Thyroid gland (tissue), 4 donors: ENCODE measurements around the gene SDCCAG8. TPM values are rescaled to one million over a fixed set of nuclear protein-coding genes. Genes with fewer than 3 reads are reported as not detected.

Experiments used
- DNase-seq, 2 donors: peaks; one replicate each; pipeline ENCODE4 v3.0.0-alpha.2; 2019
- H3K27ac ChIP-seq, 3 donors: fragments of 200-600 bp; sonication (generic); 1 replicate in 2 of 3; 2 replicates in 1 of 3; pipeline ENCODE4 v1.5.1; 2016 to 2019; ENCODE audit warnings: mild to moderate bottlenecking in 1 of 3, moderate library complexity in 1 of 3
- H3K27me3 ChIP-seq: fragments of 200-600 bp; sonication (generic); one replicate; pipeline ENCODE4 v1.5.1; 2019
- H3K36me3 ChIP-seq, 2 donors: fragments of 200-600 bp; sonication (generic); one replicate each; pipeline ENCODE4 v1.5.1; 2016 to 2019
- H3K4me1 ChIP-seq, 2 donors: fragments of 200-600 bp; sonication (generic); one replicate each; pipeline ENCODE4 v1.5.1; 2017 to 2019
- H3K4me3 ChIP-seq, 3 donors: fragments of 200-600 bp; sonication (generic); replicated peaks in 1 of 3; 1 replicate in 2 of 3; 2 replicates in 1 of 3; pipeline ENCODE4 v1.5.1; 2016; ENCODE audit warnings: mild to moderate bottlenecking in 1 of 3
- H3K9me3 ChIP-seq: fragments of 200-600 bp; sonication (generic); one replicate; pipeline ENCODE4 v1.5.1; 2017
- POLR2A ChIP-seq, 2 donors: fragments of 450-650 bp; IDR thresholded peaks; one replicate each; pipeline ENCODE4 v1.6.1; 2017; ENCODE audit warnings: antibody characterized with exemption in 2 of 2, mild to moderate bottlenecking in 2 of 2, moderate library complexity in 1 of 2
- WGBS, 2 donors: methylation state at CpG; one replicate each; pipeline ENCODE4 v1.1.5; 2017; 5-methylcytosine and 5-hydroxymethylcytosine counted together
- intact Hi-C: fragments of 100-400 bp; cut with DNase I; formaldehyde crosslinking; loops from one replicate; pipeline ENCODE4 v1.15.1; 2023
- total RNA-seq, 4 donors: library from RNA; depleted of rRNA; stranded (reverse); fragments of >200 nt; gene quantifications; one replicate each; pipeline ENCODE4 v1.2.3, GENCODE V29; 2016
- TF ChIP-seq, protein P1 (sequence below), 6 experiments: fragments of 200-600 bp in 3 of 6; fragments of 450-650 bp in 3 of 6; sonication (generic) in 3 of 6; IDR thresholded peaks; one replicate each; pipeline ENCODE4 v1.5.1; 2016 to 2019; ENCODE audit warnings: antibody characterized with exemption in 6 of 6, mild to moderate bottlenecking in 2 of 6, inconsistent platforms in 1 of 6, moderate library complexity in 1 of 6

The SDCCAG8 gene
- total RNA-seq, 4 donors from 2014 or later: 105 to 193 (median 115) TPM

DNA sequence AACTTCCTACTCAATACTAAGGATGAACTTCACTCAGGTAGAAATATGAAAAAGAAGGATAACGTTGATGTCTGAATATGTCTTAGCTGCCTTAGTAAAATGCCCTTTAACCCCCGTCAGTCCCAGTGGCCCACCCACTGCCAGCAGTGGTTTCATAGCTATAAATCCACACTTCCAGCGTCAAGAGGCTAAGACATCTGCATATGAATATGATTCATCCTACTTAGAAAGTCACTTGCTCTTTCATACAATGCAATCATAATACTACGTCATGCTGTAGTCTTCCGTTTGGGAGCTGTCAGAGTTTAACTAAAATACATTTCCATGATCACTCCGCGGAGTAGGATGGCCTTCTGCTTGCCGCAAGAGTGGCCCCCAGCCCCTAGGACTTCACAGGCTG is 247.3 kb downstream of the SDCCAG8 start:
- no peaks in the 10 kb centered on the region for H3K36me3 ChIP-seq
- intact Hi-C loops: no loop called here
- no peak overlapping the region for H3K27ac ChIP-seq
- H3K4me1 ChIP-seq: no peaks in the 10 kb centered on the region
- no peak for DNase-seq
- no peak for TF ChIP-seq POLR2A (IDR thresholded peaks at IDR 0.05)
- TF ChIP-seq, protein P1, sequence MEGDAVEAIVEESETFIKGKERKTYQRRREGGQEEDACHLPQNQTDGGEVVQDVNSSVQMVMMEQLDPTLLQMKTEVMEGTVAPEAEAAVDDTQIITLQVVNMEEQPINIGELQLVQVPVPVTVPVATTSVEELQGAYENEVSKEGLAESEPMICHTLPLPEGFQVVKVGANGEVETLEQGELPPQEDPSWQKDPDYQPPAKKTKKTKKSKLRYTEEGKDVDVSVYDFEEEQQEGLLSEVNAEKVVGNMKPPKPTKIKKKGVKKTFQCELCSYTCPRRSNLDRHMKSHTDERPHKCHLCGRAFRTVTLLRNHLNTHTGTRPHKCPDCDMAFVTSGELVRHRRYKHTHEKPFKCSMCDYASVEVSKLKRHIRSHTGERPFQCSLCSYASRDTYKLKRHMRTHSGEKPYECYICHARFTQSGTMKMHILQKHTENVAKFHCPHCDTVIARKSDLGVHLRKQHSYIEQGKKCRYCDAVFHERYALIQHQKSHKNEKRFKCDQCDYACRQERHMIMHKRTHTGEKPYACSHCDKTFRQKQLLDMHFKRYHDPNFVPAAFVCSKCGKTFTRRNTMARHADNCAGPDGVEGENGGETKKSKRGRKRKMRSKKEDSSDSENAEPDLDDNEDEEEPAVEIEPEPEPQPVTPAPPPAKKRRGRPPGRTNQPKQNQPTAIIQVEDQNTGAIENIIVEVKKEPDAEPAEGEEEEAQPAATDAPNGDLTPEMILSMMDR (IDR thresholded peaks at IDR 0.05): no peak
- no peaks in the 10 kb centered on the region for H3K9me3 ChIP-seq
- WGBS, 2 donors: 93 to 95% methylated on average over 8 of the region's 8 CpGs
- no peaks in the 10 kb centered on the region for H3K27me3 ChIP-seq
- no peak overlapping the region for H3K4me3 ChIP-seq

DNA sequence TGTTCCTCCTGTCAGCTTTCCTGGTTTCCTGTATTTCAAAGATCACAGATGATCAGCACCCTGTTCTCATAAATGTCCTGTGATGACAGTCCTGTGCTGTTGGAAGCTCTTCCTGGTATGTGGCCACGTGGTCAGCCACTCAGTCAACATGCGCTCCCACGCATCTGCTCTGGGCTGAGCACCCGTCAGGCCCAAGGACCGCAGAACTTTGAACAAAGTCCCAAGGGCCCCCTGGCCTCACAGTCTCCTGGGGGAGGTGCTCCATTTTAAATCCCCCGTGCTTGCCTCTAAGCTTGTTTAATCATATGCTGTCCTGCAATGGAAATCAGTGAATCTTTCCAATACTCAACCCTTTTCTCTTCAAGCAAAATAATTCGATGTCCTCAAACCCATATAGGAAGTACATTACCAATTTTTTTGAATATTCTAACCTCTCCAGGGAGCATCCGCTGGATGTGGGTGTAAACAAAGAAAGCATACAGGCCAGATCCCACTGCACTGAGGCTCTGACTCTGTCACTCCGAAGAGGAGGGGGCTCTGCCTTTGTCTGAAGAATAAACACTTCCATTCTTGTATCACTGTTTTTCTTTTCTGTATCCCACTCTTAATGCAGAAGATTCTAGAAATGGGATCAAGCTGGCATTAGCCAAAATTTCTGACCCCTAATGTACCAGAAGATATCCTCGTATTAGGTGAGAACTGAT is 250.3 kb downstream of the SDCCAG8 start:
- Histone ChIP-seq H3K4me3 (no peak overlapping the region), H3K4me1 (no peaks in the 10 kb centered on the region), H3K27me3 (no peaks in the 10 kb centered on the region), H3K27ac (no peak overlapping the region), H3K9me3 (no peaks in the 10 kb centered on the region), H3K36me3 (no peaks in the 10 kb centered on the region)
- TF ChIP-seq POLR2A (IDR thresholded peaks at IDR 0.05): no peak
- TF ChIP-seq, protein P1 (IDR thresholded peaks at IDR 0.05): no peak
- intact Hi-C loops: no loop called here
- DNase-seq: no peak
- WGBS, 2 donors: 76 to 86% methylated on average over 10 of the region's 10 CpGs

DNA sequence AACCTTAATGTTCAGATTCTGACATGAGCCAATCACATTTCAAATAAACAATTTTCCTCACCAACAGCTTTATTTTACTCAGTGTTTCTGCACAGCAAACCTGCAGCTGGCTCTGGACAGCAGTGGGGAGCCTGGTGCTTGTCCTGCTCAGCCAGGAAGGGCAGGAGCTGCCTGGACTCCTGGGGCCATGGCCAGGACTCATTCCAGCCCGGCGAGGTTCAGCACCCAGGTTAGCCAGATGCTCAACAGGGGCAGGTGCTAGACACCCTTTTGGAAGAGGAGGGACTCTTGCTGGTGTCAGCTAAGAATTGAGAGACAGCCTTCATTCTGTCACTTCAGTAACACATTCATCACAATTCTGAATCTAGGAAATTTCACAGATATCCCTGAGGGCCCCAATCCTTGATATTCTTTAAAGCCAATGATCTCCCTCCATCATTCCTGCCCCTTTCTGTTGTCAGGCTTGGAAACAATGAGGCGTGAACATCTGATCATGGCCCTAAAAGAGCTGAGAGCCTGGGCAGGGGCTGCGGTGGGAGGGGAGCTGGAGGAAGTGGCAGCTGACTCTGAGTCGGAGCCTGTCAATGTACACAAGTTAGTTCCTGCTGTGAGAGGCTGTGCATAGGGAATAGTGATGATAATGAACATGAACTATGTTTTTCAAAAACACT is 251.3 kb downstream of the SDCCAG8 start:
- Histone ChIP-seq H3K4me3 (no peak overlapping the region), H3K9me3 (no peaks in the 10 kb centered on the region), H3K4me1 (no peaks in the 10 kb centered on the region), H3K36me3 (no peaks in the 10 kb centered on the region), H3K27ac (no peak overlapping the region), H3K27me3 (no peaks in the 10 kb centered on the region)
- no peak for DNase-seq
- intact Hi-C loops: no loop called here
- 78 to 89% methylated on average over 5 of the region's 5 CpGs for WGBS, 2 donors
- TF ChIP-seq POLR2A (IDR thresholded peaks at IDR 0.05): no peak
- TF ChIP-seq, protein P1 (IDR thresholded peaks at IDR 0.05): no peak

DNA sequence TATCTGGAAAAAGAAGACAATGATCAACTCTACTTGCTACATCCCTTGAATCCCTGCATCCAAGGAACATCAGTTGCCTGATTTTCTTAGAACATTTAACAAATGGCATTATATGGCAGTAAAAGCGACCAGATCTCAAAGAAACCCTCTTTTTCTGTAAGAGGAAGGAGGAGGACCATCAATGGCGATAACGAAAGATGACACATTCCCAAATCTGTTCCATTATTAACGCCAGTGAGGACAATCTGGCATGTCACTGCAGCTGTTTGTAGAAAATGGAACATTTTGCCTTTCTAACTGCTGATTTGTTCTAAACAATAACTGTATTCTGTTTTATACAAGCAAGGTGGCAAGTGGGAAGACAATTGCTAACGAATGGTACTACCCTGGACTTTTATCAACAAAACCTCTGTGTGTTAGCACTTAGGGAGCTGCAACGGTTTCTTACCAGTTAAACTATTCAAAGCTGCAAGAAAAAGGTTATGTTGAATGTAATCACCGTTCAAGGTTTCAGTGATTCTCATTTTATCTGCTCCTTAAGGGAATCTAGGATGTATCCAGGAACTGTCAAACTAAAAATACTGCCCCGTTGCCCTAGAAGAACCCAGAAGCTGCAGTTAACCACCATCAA is 251.9 kb downstream of the SDCCAG8 start:
- TF ChIP-seq POLR2A (IDR thresholded peaks at IDR 0.05): no peak
- TF ChIP-seq, protein P1 (IDR thresholded peaks at IDR 0.05): no peak
- 92 to 95% methylated on average over 8 of the region's 8 CpGs for WGBS, 2 donors
- no peaks in the 10 kb centered on the region for H3K9me3 ChIP-seq
- intact Hi-C loops: no loop called here
- DNase-seq: no peak
- no peaks in the 10 kb centered on the region for H3K4me1 ChIP-seq
- no peak overlapping the region for H3K4me3 ChIP-seq
- no peaks in the 10 kb centered on the region for H3K27me3 ChIP-seq
- no peak overlapping the region for H3K27ac ChIP-seq
- H3K36me3 ChIP-seq: no peaks in the 10 kb centered on the region

DNA sequence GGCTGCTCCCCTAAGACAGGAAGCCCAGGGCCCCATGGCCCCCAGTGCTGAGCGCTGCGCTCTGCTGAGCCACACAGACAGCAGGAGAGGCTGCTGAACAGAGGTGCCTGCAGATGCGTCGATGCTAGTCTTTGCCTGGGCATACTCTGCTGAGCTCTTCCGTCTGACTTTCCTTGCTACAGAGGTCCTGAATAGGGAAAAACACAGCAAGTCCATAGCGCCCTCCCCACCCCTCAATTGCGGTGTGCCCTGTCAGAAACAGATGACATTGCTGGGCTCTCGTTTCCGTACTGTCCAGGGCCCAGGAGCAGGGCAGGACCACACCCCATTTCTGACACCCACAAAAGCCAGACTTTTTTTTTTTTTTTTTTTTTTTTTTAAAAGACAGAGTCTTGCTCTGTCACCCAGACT is 252.5 kb downstream of the SDCCAG8 start:
- no peaks in the 10 kb centered on the region for H3K27me3 ChIP-seq
- no peaks in the 10 kb centered on the region for H3K4me1 ChIP-seq
- intact Hi-C loops: no loop called here
- H3K9me3 ChIP-seq: no peaks in the 10 kb centered on the region
- no peaks in the 10 kb centered on the region for H3K36me3 ChIP-seq
- no peak overlapping the region for H3K27ac ChIP-seq
- WGBS, 2 donors: 93 to 96% methylated on average over 7 to 9 of the region's 9 CpGs
- no peak overlapping the region for H3K4me3 ChIP-seq
- TF ChIP-seq, protein P1 (IDR thresholded peaks at IDR 0.05): no peak
- TF ChIP-seq POLR2A (IDR thresholded peaks at IDR 0.05): no peak
- no peak for DNase-seq
